ENCODE data around the gene CORO2A.

Gene CORO2A

GRCh38 chr9:98207606-98208005 lies 15.2 kb upstream of the CORO2A start:
- Histone ChIP-seq H2BK120ac (ENCODE audit: low read depth, low read length) (no peak overlapping the region), H3K4me3 (ENCODE audit: low read length in 2 of 2) (no peak overlapping the region), H3K18ac (ENCODE audit: low read length) (no peak overlapping the region), H2BK5ac (ENCODE audit: low read length) (no peak overlapping the region), H3K27ac (replicated peaks; ENCODE audit: low read length) (no peak overlapping the region), H3K4me2 (ENCODE audit: insufficient read depth, low read length, poor library complexity, severe bottlenecking) (no peak overlapping the region), H2BK12ac (ENCODE audit: low read length) (no peak overlapping the region), H3K4ac (ENCODE audit: low read length) (no peak overlapping the region), H2AFZ (ENCODE audit: low read length) (no peak overlapping the region), H4K91ac (ENCODE audit: low read depth, low read length, poor library complexity) (no peak overlapping the region), H3K4me1 (ENCODE audit: control insufficient read depth in 2 of 2, insufficient read depth in 1 of 2, low read depth in 1 of 2, low read length in 2 of 2) (peaks cover 0 to 2% of the 10 kb centered on the region in 2 donors), H3K36me3 (replicated peaks in 1 of 2; ENCODE audit: control insufficient read depth in 2 of 2, insufficient read depth in 2 of 2, low read length in 2 of 2) (no peaks in the 10 kb centered on the region), H4K8ac (ENCODE audit: low read depth, low read length) (no peak overlapping the region), H3K23ac (ENCODE audit: low read depth, low read length, poor library complexity) (no peak overlapping the region), H3K79me1 (ENCODE audit: low read depth, low read length) (no peaks in the 10 kb centered on the region), H2BK15ac (ENCODE audit: low read length) (no peak overlapping the region), H3K27me3 (ENCODE audit: control insufficient read depth in 3 of 3, insufficient read depth in 3 of 3, low read depth in 1 of 3, low read length in 3 of 3) (peaks cover 0 to 39% (median 0%) of the 10 kb centered on the region in 3 experiments), H3K9ac (ENCODE audit: low read depth, low read length, poor library complexity) (no peak overlapping the region), H3K14ac (ENCODE audit: low read length) (no peak overlapping the region), H2AK5ac (ENCODE audit: low read depth, low read length) (no peak overlapping the region), H3K9me3 (replicated peaks in 1 of 2; ENCODE audit: control insufficient read depth in 2 of 2, insufficient read depth in 1 of 2, low read depth in 1 of 2, low read length in 2 of 2) (peaks cover 0 to 2% of the 10 kb centered on the region in 2 donors)
- no CpG with 5 or more reads among the region's 4 CpGs for WGBS, 2 donors (ENCODE audit: extremely low coverage in 2 of 2, insufficient read length in 2 of 2, insufficient replicate concordance in 1 of 2)
- DNase-seq (ENCODE audit: low spot score): no peak

GRCh38 chr9:98206754-98207153 lies 14.3 kb upstream of the CORO2A start:
- Histone ChIP-seq H2BK15ac (ENCODE audit: low read length) (no peak overlapping the region), H3K4me1 (ENCODE audit: control insufficient read depth in 2 of 2, insufficient read depth in 1 of 2, low read depth in 1 of 2, low read length in 2 of 2) (peaks cover 0 to 2% of the 10 kb centered on the region in 2 donors), H3K4ac (ENCODE audit: low read length) (no peak overlapping the region), H3K14ac (ENCODE audit: low read length) (no peak overlapping the region), H2BK5ac (ENCODE audit: low read length) (no peak overlapping the region), H2AFZ (ENCODE audit: low read length) (no peak overlapping the region), H3K18ac (ENCODE audit: low read length) (no peak overlapping the region), H3K4me3 (ENCODE audit: low read length in 2 of 2) (no peak overlapping the region), H3K9me3 (replicated peaks in 1 of 2; ENCODE audit: control insufficient read depth in 2 of 2, insufficient read depth in 1 of 2, low read depth in 1 of 2, low read length in 2 of 2) (peaks cover 0 to 2% of the 10 kb centered on the region in 2 donors), H3K23ac (ENCODE audit: low read depth, low read length, poor library complexity) (no peak overlapping the region), H3K9ac (ENCODE audit: low read depth, low read length, poor library complexity) (no peak overlapping the region), H3K4me2 (ENCODE audit: insufficient read depth, low read length, poor library complexity, severe bottlenecking) (no peak overlapping the region), H3K27ac (replicated peaks; ENCODE audit: low read length) (no peak overlapping the region), H4K8ac (ENCODE audit: low read depth, low read length) (no peak overlapping the region), H2AK5ac (ENCODE audit: low read depth, low read length) (no peak overlapping the region), H3K79me1 (ENCODE audit: low read depth, low read length) (no peaks in the 10 kb centered on the region), H4K91ac (ENCODE audit: low read depth, low read length, poor library complexity) (no peak overlapping the region), H3K36me3 (replicated peaks in 1 of 2; ENCODE audit: control insufficient read depth in 2 of 2, insufficient read depth in 2 of 2, low read length in 2 of 2) (no peaks in the 10 kb centered on the region), H2BK12ac (ENCODE audit: low read length) (no peak overlapping the region), H3K27me3 (ENCODE audit: control insufficient read depth in 3 of 3, insufficient read depth in 3 of 3, low read depth in 1 of 3, low read length in 3 of 3) (peaks cover 0 to 39% (median 0%) of the 10 kb centered on the region in 3 experiments), H2BK120ac (ENCODE audit: low read depth, low read length) (no peak overlapping the region)
- no CpG with 5 or more reads among the region's 2 CpGs for WGBS, 2 donors (ENCODE audit: extremely low coverage in 2 of 2, insufficient read length in 2 of 2, insufficient replicate concordance in 1 of 2)
- no peak for DNase-seq (ENCODE audit: low spot score)

GRCh38 chr9:98204692-98205091 lies 12.3 kb upstream of the CORO2A start:
- Histone ChIP-seq H3K4me3 (ENCODE audit: low read length in 2 of 2) (no peak overlapping the region), H2BK5ac (ENCODE audit: low read length) (no peak overlapping the region), H3K23ac (ENCODE audit: low read depth, low read length, poor library complexity) (no peak overlapping the region), H3K27me3 (ENCODE audit: control insufficient read depth in 3 of 3, insufficient read depth in 3 of 3, low read depth in 1 of 3, low read length in 3 of 3) (peaks cover 0 to 33% (median 0%) of the 10 kb centered on the region in 3 experiments), H3K36me3 (replicated peaks in 1 of 2; ENCODE audit: control insufficient read depth in 2 of 2, insufficient read depth in 2 of 2, low read length in 2 of 2) (no peaks in the 10 kb centered on the region), H2AK5ac (ENCODE audit: low read depth, low read length) (no peak overlapping the region), H3K4me2 (ENCODE audit: insufficient read depth, low read length, poor library complexity, severe bottlenecking) (no peak overlapping the region), H2BK120ac (ENCODE audit: low read depth, low read length) (no peak overlapping the region), H2BK15ac (ENCODE audit: low read length) (no peak overlapping the region), H3K14ac (ENCODE audit: low read length) (no peak overlapping the region), H2BK12ac (ENCODE audit: low read length) (no peak overlapping the region), H3K4ac (ENCODE audit: low read length) (no peak overlapping the region), H3K18ac (ENCODE audit: low read length) (no peak overlapping the region), H3K9ac (ENCODE audit: low read depth, low read length, poor library complexity) (no peak overlapping the region), H3K79me1 (ENCODE audit: low read depth, low read length) (no peaks in the 10 kb centered on the region), H3K4me1 (ENCODE audit: control insufficient read depth in 2 of 2, insufficient read depth in 1 of 2, low read depth in 1 of 2, low read length in 2 of 2) (peaks cover 0 to 2% of the 10 kb centered on the region in 2 donors), H4K8ac (ENCODE audit: low read depth, low read length) (no peak overlapping the region), H3K9me3 (replicated peaks in 1 of 2; ENCODE audit: control insufficient read depth in 2 of 2, insufficient read depth in 1 of 2, low read depth in 1 of 2, low read length in 2 of 2) (peaks cover 0 to 2% of the 10 kb centered on the region in 2 donors), H4K91ac (ENCODE audit: low read depth, low read length, poor library complexity) (no peak overlapping the region), H3K27ac (replicated peaks; ENCODE audit: low read length) (no peak overlapping the region), H2AFZ (ENCODE audit: low read length) (no peak overlapping the region)
- no peak for DNase-seq (ENCODE audit: low spot score)
- no CpG with 5 or more reads among the region's 4 CpGs for WGBS, 2 donors (ENCODE audit: extremely low coverage in 2 of 2, insufficient read length in 2 of 2, insufficient replicate concordance in 1 of 2)

- H3K23ac ChIP-seq (ENCODE audit: low read depth, low read length, poor library complexity): no peak overlapping the region
- no peak overlapping the region for H4K91ac ChIP-seq (ENCODE audit: low read depth, low read length, poor library complexity)
- no peak overlapping the region for H3K4me2 ChIP-seq (ENCODE audit: insufficient read depth, low read length, poor library complexity, severe bottlenecking)
- no CpG with 5 or more reads among the region's 7 CpGs for WGBS, 2 donors (ENCODE audit: extremely low coverage in 2 of 2, insufficient read length in 2 of 2, insufficient replicate concordance in 1 of 2)
- H3K14ac ChIP-seq (ENCODE audit: low read length): no peak overlapping the region
- peak overlapping the region; percentile 15 for H2AK5ac ChIP-seq (ENCODE audit: low read depth, low read length)
- H3K18ac ChIP-seq (ENCODE audit: low read length): no peak overlapping the region
- H2BK15ac ChIP-seq (ENCODE audit: low read length): no peak overlapping the region
- no peak overlapping the region for H3K4ac ChIP-seq (ENCODE audit: low read length)
- DNase-seq (ENCODE audit: low spot score): no peak
- peaks cover 0 to 48% (median 0%) of the 10 kb centered on the region in 3 experiments for H3K27me3 ChIP-seq (ENCODE audit: control insufficient read depth in 3 of 3, insufficient read depth in 3 of 3, low read depth in 1 of 3, low read length in 3 of 3)
- H2BK120ac ChIP-seq (ENCODE audit: low read depth, low read length): no peak overlapping the region
- H3K27ac ChIP-seq (replicated peaks; ENCODE audit: low read length): no peak overlapping the region
- H3K9me3 ChIP-seq (replicated peaks in 1 of 2; ENCODE audit: control insufficient read depth in 2 of 2, insufficient read depth in 1 of 2, low read depth in 1 of 2, low read length in 2 of 2): peaks cover 0 to 2% of the 10 kb centered on the region in 2 donors
- no peak overlapping the region for H2BK12ac ChIP-seq (ENCODE audit: low read length)
- H3K36me3 ChIP-seq (replicated peaks in 1 of 2; ENCODE audit: control insufficient read depth in 2 of 2, insufficient read depth in 2 of 2, low read length in 2 of 2): no peaks in the 10 kb centered on the region
- H4K8ac ChIP-seq (ENCODE audit: low read depth, low read length): no peak overlapping the region
- no peak overlapping the region for H3K4me3 ChIP-seq (ENCODE audit: low read length in 2 of 2)
- H3K79me1 ChIP-seq (ENCODE audit: low read depth, low read length): no peaks in the 10 kb centered on the region
- no peak overlapping the region for H2AFZ ChIP-seq (ENCODE audit: low read length)
- H2BK5ac ChIP-seq (ENCODE audit: low read length): no peak overlapping the region
- H3K4me1 ChIP-seq (ENCODE audit: control insufficient read depth in 2 of 2, insufficient read depth in 1 of 2, low read depth in 1 of 2, low read length in 2 of 2): peaks cover 0 to 10% of the 10 kb centered on the region in 2 donors
- no peak overlapping the region for H3K9ac ChIP-seq (ENCODE audit: low read depth, low read length, poor library complexity)
Observed at GRCh38 chr9:98203153-98203552, 10.7 kb upstream of the CORO2A start.
